ENCODE results near the gene LRRTM4. TPM values are rescaled to one million over a fixed set of nuclear protein-coding genes. Genes with fewer than 3 reads are reported as not detected.
"Not testable (repeated sequence)": the region's sequence is repeated elsewhere in the genome, so short reads cannot be mapped to it uniquely, and the experiment has no call there.

The LRRTM4 gene
- total RNA-seq, 1 donor from 2014 or later: not detected

DNA sequence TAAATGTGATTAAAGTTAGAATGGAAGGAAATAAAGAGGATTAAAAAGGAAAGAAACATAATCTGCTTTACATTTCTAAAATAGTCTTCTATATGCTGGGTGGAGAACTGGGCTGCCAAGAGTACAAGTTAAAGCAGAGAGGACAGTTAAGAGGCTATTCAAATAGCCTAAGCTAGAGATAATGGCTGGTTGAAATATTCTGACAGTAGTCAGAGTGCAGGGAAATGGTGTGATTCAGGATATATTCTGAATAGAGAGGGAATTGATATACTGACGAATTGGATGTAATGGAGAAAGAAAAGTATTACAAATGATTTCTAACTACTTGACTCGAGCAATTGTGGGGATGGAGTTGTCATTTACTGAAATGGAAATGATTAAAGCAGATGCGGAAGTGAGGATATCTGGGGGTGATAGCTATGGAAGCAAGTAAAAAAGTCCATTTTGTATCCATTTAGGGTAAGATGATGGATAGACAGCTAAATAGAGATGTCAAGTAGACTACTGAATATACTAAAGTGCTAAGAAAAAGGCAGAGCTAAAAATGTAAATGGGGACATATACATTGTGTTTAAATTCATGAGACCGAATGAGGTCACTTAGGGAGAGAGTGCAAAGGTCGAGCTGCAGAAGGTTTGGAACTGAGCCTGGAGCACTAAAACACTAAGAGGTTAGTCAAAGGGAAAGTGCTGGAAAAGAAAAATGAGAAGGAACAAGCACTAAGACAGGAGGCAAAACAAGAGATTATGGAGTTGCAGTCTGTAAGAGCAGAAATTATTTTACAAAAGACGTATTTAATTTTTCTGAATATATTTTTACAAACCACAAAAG is 696.8 kb downstream of the LRRTM4 start:
- H3K4me1 Mint-ChIP-seq: no peaks in the 10 kb centered on the region
- no peaks in the 10 kb centered on the region for H3K27me3 Mint-ChIP-seq
- H3K4me3 Mint-ChIP-seq: no peak overlapping the region
- no peaks in the 10 kb centered on the region for H3K36me3 Mint-ChIP-seq (ENCODE audit: low read depth)
- H3K27ac Mint-ChIP-seq: no peak overlapping the region
- intact Hi-C loops (cut with micrococcal nuclease): no loop called here
- no peak for DNase-seq
- H3K9me3 Mint-ChIP-seq: no peaks in the 10 kb centered on the region

DNA sequence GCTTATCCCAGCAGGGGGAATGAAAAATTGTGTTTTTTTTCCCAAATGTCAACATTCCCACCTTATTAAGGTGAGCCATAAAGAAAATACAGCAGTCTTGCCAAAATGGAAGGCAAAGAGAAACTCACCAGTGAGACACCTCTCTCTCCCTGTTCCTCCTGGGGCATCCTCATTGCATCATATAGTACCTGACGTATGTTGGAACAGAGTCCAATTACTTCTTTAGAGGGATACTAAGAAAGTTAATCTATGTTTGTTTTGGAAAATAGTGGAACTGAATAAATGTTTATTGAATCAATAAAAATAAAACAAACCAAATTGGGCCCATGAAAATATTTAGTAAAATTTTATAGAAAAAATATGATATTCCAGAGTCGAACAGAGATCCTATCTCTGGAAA is 700.4 kb downstream of the LRRTM4 start:
- Mint-ChIP-seq H3K27me3 (no peaks in the 10 kb centered on the region), H3K36me3 (ENCODE audit: low read depth) (no peaks in the 10 kb centered on the region), H3K27ac (no peak overlapping the region), H3K4me3 (no peak overlapping the region), H3K9me3 (peaks cover 3% of the 10 kb centered on the region), H3K4me1 (no peaks in the 10 kb centered on the region)
- no peak for DNase-seq
- intact Hi-C loops (cut with micrococcal nuclease): no loop called here

DNA sequence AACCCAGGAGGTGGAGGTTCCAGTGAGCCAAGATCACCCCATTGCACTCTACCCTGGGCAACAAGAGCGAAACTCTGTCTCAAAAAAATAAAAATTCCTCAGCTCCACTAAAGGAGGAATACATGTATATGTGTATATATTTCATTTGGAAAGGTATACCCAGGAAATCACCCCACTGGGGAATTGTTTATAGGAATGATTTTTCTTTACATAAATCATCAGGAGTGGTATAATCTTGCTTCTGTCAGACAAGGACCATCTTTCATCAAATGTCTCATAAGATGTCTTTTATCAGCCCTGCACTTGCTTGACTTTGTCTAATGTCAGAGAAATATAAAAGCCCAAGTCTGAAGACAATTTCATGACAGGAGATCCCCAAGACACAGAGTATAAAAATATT is 709.1 kb downstream of the LRRTM4 start:
- Mint-ChIP-seq H3K4me1 (no peaks in the 10 kb centered on the region), H3K4me3 (no peak overlapping the region), H3K9me3 (peaks cover 14% of the 10 kb centered on the region), H3K27ac (no peak overlapping the region), H3K36me3 (ENCODE audit: low read depth) (no peaks in the 10 kb centered on the region), H3K27me3 (no peaks in the 10 kb centered on the region)
- intact Hi-C loops (cut with micrococcal nuclease): no loop called here
- no peak for DNase-seq

DNA sequence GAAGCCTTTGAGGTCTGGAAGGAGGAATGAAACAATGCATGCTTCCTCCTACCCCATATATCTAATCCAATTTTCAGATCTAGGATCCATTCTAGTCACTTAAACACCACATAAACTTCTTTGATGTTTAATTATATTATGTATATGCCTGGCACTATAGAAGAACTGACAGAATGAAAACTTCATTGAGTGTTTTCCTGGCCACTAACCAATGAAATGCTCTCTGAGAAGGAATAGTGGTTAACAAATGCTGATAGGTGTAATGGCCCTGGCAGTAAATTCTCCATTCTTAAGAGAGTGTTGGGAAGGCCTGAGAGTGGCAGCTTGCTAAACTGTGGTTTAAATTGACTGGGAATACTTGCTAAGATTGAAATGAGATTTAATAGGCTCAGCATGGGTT is 710.0 kb downstream of the LRRTM4 start:
- no peaks in the 10 kb centered on the region for H3K27me3 Mint-ChIP-seq
- no peaks in the 10 kb centered on the region for H3K4me1 Mint-ChIP-seq
- intact Hi-C loops (cut with micrococcal nuclease): no loop called here
- H3K27ac Mint-ChIP-seq: no peak overlapping the region
- no peak overlapping the region for H3K4me3 Mint-ChIP-seq
- H3K36me3 Mint-ChIP-seq (ENCODE audit: low read depth): no peaks in the 10 kb centered on the region
- DNase-seq: no peak
- H3K9me3 Mint-ChIP-seq: peaks cover 13% of the 10 kb centered on the region

DNA sequence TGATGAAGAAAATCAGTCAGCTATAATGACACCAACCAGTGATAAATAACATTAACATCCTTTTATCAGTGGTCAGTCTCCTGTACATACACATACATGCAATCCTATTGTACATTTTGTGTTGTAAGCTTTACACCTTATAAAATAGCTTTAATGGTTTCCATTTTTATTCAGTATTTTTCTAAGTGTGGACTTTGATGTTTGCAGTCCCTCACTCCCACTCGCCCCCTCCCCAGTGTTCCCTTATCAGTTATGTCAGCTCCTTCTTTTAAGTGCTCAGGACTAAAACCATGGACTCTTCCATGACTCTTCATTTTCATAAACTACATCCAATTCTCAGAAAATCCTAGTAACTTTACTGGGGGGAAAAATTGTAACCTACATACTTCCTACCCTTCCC is 713.0 kb downstream of the LRRTM4 start:
- Mint-ChIP-seq H3K36me3 (ENCODE audit: low read depth) (no peaks in the 10 kb centered on the region), H3K9me3 (peaks cover 10% of the 10 kb centered on the region), H3K4me1 (no peaks in the 10 kb centered on the region), H3K4me3 (no peak overlapping the region), H3K27me3 (no peaks in the 10 kb centered on the region), H3K27ac (no peak overlapping the region)
- intact Hi-C loops (cut with micrococcal nuclease): no loop called here
- DNase-seq: no peak

DNA sequence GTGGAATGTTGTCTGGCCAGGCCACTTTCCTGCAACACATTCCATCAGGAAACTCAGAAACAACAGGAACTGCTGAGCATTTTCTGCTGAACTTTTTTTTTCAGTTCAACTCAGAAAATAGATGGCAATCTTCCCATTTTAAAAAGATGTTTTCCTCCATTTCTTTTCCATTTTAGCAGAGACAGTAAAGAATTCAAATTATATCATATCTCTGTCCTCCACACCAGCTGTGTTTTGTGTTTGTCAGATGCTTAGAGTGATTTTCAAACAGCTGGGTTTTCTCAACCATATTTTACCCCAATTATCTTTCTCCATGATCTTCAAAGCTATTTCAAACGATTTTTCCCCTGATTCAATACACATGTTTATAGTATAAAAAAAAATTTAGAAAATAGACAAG is 713.4 kb downstream of the LRRTM4 start:
- H3K4me3 Mint-ChIP-seq: no peak overlapping the region
- H3K27ac Mint-ChIP-seq: no peak overlapping the region
- no peaks in the 10 kb centered on the region for H3K4me1 Mint-ChIP-seq
- no peaks in the 10 kb centered on the region for H3K27me3 Mint-ChIP-seq
- H3K9me3 Mint-ChIP-seq: peaks cover 7% of the 10 kb centered on the region
- DNase-seq: no peak
- intact Hi-C loops (cut with micrococcal nuclease): no loop called here
- no peaks in the 10 kb centered on the region for H3K36me3 Mint-ChIP-seq (ENCODE audit: low read depth)

DNA sequence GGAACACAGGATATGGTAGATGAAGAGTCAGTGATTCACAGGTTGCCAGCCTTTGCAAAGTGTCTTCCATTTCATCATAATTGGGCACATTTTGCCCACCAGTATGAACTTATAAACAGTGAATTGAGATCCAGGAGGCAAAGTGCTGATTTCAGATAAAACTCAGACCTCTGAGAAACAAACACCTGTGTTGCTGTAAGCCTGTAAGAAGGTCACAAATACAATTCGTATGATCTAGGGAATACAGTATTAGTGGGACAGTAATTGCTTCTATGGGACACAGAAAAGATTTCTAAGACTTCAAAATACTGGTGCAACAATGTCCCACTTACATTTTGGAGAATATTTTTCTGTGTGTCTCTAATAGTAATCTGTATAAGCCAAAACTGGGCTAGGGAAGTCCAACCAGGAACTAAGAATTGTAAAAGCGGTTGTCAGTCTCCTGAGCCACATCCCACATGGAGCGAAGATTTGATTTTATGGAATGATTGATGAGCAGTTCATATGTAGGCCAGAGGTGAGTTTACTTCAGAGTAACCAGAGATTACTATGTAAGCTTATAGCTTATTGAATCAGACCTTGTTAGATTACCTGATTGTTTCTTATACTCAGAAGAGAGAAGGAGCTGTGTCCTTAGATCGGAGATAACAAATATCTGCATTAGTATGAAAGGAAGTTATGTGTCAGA is 728.4 kb downstream of the LRRTM4 start:
- H3K27ac Mint-ChIP-seq: no peak overlapping the region
- no peaks in the 10 kb centered on the region for H3K27me3 Mint-ChIP-seq
- H3K4me3 Mint-ChIP-seq: no peak overlapping the region
- H3K36me3 Mint-ChIP-seq (ENCODE audit: low read depth): no peaks in the 10 kb centered on the region
- H3K9me3 Mint-ChIP-seq: peaks cover 11% of the 10 kb centered on the region
- intact Hi-C loops (cut with micrococcal nuclease): no loop called here
- no peak for DNase-seq
- H3K4me1 Mint-ChIP-seq: no peaks in the 10 kb centered on the region

DNA sequence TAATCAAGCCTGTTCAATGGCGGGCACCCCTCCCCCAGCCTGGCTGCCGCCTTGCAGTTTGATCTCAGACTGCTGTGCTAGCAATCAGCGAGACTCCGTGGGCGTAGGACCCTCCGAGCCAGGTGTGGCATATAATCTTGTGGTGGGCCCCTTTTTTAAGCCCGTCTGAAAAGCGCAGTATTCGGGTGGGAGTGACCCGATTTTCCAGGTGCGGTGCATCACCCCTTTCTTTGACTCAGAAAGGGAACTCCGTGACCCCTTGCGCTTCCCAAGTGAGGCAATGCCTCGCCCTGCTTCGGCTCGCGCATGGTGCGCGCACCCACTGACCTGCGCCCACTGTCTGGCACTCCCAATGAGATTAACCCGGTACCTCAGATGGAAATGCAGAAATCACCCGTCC is 740.9 kb downstream of the LRRTM4 start:
- DNase-seq; H3K27ac Mint-ChIP-seq; H3K4me3 Mint-ChIP-seq; H3K9me3 Mint-ChIP-seq; H3K36me3 Mint-ChIP-seq (ENCODE audit: low read depth); H3K27me3 Mint-ChIP-seq; H3K4me1 Mint-ChIP-seq; intact Hi-C loops (cut with micrococcal nuclease): not testable (repeated sequence)

DNA sequence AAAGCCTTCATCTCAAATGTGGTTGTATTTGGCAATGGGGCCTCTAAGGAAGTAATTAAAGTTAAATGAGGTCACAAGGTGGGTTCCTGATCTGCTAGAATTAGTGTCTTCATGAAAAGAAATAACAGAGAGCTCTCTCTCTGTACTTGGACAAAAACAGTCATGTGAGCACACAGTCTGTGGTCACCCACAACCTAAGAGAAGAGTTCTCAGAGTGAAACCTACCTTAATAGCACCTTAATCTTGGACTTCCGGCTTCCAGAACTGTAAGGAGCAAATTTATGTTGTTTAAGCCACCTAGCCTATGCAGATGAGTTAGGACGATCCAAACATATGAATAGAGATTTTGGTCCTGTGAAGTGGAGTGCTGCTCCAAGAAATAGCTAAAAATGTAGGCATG is 758.9 kb downstream of the LRRTM4 start:
- no peak overlapping the region for H3K4me3 Mint-ChIP-seq
- no peaks in the 10 kb centered on the region for H3K4me1 Mint-ChIP-seq
- no peak for DNase-seq
- peaks cover 3% of the 10 kb centered on the region for H3K9me3 Mint-ChIP-seq
- no peak overlapping the region for H3K27ac Mint-ChIP-seq
- no peaks in the 10 kb centered on the region for H3K36me3 Mint-ChIP-seq (ENCODE audit: low read depth)
- intact Hi-C loops (cut with micrococcal nuclease): no loop called here
- H3K27me3 Mint-ChIP-seq: no peaks in the 10 kb centered on the region

DNA sequence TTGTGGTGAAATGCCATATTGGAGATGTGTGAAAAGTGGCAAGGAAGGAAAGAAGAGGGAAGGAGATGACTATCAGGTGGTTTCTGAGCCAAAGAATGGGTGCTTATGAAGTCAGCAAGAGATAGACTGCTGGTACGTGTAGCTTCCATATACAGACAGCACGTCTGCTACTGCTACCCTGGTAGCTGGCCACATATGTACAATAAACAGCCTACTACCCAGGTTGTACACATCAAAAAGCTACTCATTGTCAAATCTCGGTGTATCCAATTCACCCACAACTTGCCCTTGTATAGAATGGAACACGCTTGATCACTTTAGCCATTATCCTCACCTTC is 761.8 kb downstream of the LRRTM4 start:
- Mint-ChIP-seq H3K4me3 (no peak overlapping the region), H3K27me3 (no peaks in the 10 kb centered on the region), H3K36me3 (ENCODE audit: low read depth) (no peaks in the 10 kb centered on the region), H3K9me3 (no peaks in the 10 kb centered on the region), H3K27ac (no peak overlapping the region), H3K4me1 (no peaks in the 10 kb centered on the region)
- intact Hi-C loops (cut with micrococcal nuclease): no loop called here
- DNase-seq: no peak

DNA sequence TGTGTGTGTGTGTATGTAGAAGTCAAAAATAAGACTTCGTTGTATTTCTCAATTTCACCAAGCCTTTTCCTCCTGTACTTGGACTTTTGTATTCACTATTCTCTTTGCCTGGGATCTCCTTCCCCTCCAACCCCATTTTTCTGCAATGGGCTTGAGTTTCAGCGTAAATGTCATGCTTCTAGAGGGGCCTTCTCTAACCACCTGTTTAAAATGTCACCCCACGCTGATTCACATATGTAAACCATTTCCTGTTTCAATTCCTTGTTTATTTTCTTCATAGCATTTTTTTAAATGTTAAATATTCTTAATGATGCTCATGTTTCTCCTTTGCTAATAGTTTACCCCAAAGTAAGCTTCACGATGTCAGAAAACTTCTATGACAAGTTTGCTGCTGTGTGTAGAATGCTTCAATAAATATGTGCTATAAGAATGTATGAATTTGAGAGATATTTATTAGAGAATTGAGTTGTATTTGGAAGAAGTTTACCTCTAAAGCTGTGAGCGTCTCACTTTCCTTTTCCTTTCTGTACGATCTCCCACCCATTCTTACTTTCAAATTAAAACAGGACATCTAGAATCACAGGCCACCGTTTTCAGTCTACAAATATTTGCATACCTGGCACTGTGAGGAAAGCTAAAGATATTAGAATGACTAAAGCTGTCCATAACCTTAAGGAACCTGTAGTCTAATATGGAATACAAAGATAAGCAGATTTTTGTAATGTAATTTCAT is 762.4 kb downstream of the LRRTM4 start:
- Mint-ChIP-seq H3K4me3 (no peak overlapping the region), H3K4me1 (no peaks in the 10 kb centered on the region), H3K27me3 (no peaks in the 10 kb centered on the region), H3K9me3 (no peaks in the 10 kb centered on the region), H3K27ac (no peak overlapping the region), H3K36me3 (ENCODE audit: low read depth) (no peaks in the 10 kb centered on the region)
- DNase-seq: no peak
- intact Hi-C loops (cut with micrococcal nuclease): no loop called here

DNA sequence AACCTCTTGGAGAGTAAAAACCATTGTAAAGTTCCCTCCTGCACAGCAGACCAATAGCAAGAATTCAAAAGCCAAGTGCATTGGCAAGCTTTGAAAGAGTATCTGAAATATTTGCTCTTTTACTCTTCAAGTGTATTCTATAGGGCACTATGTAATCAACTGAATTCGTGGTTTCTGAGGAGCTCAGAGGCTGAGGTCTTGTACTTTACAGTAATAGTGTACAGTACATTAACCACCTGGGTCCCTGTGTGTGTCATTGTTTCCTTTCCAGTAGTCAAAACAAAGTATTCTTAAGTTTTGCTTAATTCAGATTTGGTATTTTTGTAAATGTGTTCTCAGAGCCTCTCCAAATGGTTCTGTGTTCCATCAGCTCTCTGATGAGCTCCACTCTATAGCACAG is 769.7 kb downstream of the LRRTM4 start:
- H3K27me3 Mint-ChIP-seq: no peaks in the 10 kb centered on the region
- DNase-seq: no peak
- intact Hi-C loops (cut with micrococcal nuclease): no loop called here
- H3K36me3 Mint-ChIP-seq (ENCODE audit: low read depth): no peaks in the 10 kb centered on the region
- no peak overlapping the region for H3K4me3 Mint-ChIP-seq
- no peak overlapping the region for H3K27ac Mint-ChIP-seq
- H3K4me1 Mint-ChIP-seq: no peaks in the 10 kb centered on the region
- no peaks in the 10 kb centered on the region for H3K9me3 Mint-ChIP-seq

DNA sequence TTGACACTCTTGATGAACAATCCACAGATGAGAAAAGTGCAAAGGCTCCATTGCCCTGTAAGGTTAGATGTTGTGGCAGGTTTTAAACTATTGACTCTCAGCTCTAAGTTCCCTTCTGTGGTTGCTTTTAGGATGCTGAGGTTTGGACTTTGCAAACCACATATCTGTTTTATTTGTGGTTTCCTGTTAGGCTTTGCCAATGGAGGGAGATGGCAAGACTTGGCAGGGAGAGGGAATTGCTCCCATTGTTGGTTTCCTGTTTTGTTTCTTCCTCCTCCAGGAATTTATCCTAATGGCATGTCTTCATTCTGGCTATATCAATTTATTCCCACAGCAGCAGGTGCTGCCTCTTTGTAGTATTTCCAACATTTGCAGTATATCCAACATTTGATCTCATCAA is 772.3 kb downstream of the LRRTM4 start:
- Mint-ChIP-seq H3K27ac (no peak overlapping the region), H3K4me3 (no peak overlapping the region), H3K4me1 (no peaks in the 10 kb centered on the region), H3K27me3 (no peaks in the 10 kb centered on the region), H3K9me3 (no peaks in the 10 kb centered on the region), H3K36me3 (ENCODE audit: low read depth) (no peaks in the 10 kb centered on the region)
- intact Hi-C loops (cut with micrococcal nuclease): no loop called here
- DNase-seq: no peak

DNA sequence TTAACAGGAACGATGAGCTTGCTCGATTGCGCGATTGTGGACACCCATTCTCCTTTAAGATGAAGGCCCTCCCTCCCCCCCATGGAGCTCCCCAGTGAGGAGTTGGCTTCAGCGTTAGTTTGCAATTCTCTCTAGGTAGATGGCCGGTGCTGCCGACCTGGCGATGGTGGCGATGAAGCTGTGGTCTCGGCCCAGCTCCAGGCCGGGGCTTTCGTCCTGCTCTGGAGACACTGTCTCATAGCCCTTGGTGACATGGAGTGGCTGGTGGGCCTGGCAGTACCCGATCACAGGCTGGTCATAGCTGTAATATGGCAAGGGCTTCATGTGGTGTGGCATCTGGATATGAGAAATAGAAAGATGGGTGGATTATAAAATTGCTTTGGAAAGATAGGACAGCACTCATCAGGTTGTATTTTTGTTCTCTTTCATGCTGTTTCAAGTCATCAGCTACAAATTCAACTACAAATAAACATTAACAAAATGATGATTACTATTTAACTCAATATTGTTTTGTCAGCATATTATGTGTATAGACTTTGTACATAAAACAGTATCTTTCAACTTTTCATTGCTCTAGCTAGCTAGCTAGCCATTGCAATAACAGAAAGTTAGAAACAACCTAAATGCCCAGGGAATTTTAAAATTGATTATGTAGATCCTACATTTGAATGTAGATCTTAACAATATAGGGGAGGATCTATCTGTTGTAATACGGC is 773.4 kb downstream of the LRRTM4 start:
- Mint-ChIP-seq H3K4me1 (no peaks in the 10 kb centered on the region), H3K27me3 (no peaks in the 10 kb centered on the region), H3K27ac (no peak overlapping the region), H3K4me3 (no peak overlapping the region), H3K9me3 (no peaks in the 10 kb centered on the region), H3K36me3 (ENCODE audit: low read depth) (no peaks in the 10 kb centered on the region)
- intact Hi-C loops (cut with micrococcal nuclease): no loop called here
- DNase-seq: no peak
